DND-41 (cell line): ENCODE measurements around the gene LMNTD1.

Experiments
- CTCF ChIP-seq: IDR thresholded peaks from 2 replicates; pipeline ENCODE4 v1.5.1; 2012; ENCODE audit warnings: borderline replicate concordance, low read length, moderate library complexity, mild to moderate bottlenecking; ENCODE audit not compliant: poor library complexity, severe bottlenecking; ENCODE audit errors: extremely low read depth
- EZH2 ChIP-seq: IDR thresholded peaks from 3 replicates; pipeline ENCODE4 v1.6.1; 2012; ENCODE audit warnings: borderline replicate concordance, low read depth, mild to moderate bottlenecking, moderate library complexity, low read length, inconsistent platforms; ENCODE audit not compliant: severe bottlenecking

GRCh38 chr12:25436206-25437030 is 116.7 kb downstream of the LMNTD1 start:
- TF ChIP-seq CTCF (peak; percentile 90), EZH2 (no peak)
